ENCODE results near the gene CYB5R3.

Gene CYB5R3

DNA sequence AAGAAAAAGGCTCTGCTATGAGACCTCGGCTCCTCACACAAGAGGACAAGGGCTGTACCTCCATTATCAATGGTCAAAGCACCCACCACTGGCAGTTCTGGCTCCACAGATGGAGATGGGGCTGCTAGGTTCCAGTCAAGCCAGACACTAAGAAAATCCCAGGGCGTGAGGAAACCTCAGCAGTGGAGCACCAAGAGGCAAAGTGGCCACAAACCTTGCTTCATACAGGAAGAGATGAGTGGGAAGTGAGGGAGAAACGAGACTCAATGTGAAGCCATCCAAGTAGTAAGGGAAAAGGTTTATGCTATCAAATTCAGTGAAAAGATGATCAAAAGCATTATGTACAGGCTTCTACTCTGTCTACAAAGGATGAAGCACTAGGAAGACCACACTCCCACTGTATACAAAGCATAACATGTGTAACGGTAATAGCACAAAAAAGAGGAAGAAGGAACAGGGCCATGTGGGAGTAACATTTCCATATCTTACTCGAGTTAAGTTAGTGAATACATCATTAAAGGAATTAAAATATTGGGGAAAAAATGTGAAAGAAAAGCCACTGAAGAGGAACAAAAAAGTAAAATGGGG, 61.5 kb downstream of the CYB5R3 start:
- Histone ChIP-seq H4K8ac (ENCODE audit: low read depth, low read length) (no peak overlapping the region), H3K4me3 (ENCODE audit: low read length) (no peak overlapping the region), H2BK120ac (ENCODE audit: low read depth, low read length) (no peak overlapping the region), H3K4me2 (ENCODE audit: low read length) (no peak overlapping the region), H2BK5ac (ENCODE audit: low read length) (no peak overlapping the region), H2BK15ac (replicated peaks; ENCODE audit: low read depth) (no peak overlapping the region), H3K9ac (ENCODE audit: low read length) (no peak overlapping the region), H3K36me3 (ENCODE audit: control insufficient read depth, insufficient read depth, low read length) (peaks cover 26% of the 10 kb centered on the region), H3K23ac (ENCODE audit: low read length) (no peak overlapping the region), H3K4me1 (ENCODE audit: control insufficient read depth, low read depth, low read length) (no peaks in the 10 kb centered on the region), H3K4ac (ENCODE audit: low read depth, low read length) (no peak overlapping the region), H3K27me3 (ENCODE audit: insufficient read depth, low read length, poor library complexity) (no peaks in the 10 kb centered on the region), H4K5ac (ENCODE audit: low read length) (no peak overlapping the region), H2AK5ac (ENCODE audit: low read length) (no peak overlapping the region), H3K79me1 (ENCODE audit: low read length) (peaks cover 2% of the 10 kb centered on the region), H3K27ac (ENCODE audit: low read depth, low read length) (no peak overlapping the region), H3K56ac (ENCODE audit: low read length) (no peak overlapping the region), H3K18ac (ENCODE audit: low read length) (no peak overlapping the region), H3K79me2 (ENCODE audit: control insufficient read depth, insufficient read depth, low read length) (no peaks in the 10 kb centered on the region)
- no peak for DNase-seq
- no CpG with 5 or more reads among the region's 5 CpGs for WGBS (ENCODE audit: extremely low coverage, insufficient coverage, low lambda C conversion rate)

DNA sequence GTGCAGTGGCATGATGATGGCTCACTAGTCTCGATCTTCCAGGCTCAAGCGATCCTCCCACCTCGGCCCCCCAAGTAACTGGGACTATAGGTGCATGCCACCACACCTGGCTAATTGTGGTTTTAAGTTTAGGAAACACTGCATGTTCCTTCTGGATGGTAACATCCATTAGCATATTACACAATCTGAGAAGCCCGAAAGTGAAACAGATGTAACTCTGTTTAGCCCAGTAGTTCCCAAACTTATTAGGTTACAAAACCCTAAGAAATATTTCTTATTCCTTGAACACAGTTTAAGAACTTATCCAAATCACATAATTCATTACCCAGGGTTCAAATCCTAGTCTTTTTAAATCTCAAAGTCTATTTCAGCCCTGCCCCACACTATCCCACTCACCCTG, 62.8 kb downstream of the CYB5R3 start:
- H3K36me3 ChIP-seq (ENCODE audit: control insufficient read depth, insufficient read depth, low read length): peaks cover 21% of the 10 kb centered on the region
- WGBS (ENCODE audit: extremely low coverage, insufficient coverage, low lambda C conversion rate): no CpG with 5 or more reads among the region's 4 CpGs
- H3K79me1 ChIP-seq (ENCODE audit: low read length): peaks cover 2% of the 10 kb centered on the region

DNA sequence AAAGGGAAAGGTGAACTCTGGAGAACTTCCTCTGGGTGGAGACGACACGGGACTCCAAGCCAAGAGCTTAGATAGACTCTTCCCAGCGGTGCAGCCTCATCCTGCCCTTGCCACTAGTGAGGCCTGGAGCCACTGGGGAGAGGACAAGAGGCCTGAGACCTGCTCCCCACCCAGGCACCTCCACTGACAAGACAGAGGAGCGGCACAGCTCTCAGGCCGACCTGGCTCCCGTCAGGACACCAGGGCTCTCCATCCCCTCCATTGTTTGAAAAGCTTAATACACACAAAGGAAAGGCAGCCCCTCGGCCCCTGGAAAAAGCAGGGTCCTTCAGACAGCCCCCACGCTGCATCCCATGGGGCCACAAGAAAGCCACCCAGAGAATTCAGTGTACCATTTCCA, 64.1 kb downstream of the CYB5R3 start:
- no peak overlapping the region for H3K18ac ChIP-seq (ENCODE audit: low read length)
- H3K9ac ChIP-seq (ENCODE audit: low read length): no peak overlapping the region
- H3K36me3 ChIP-seq (ENCODE audit: control insufficient read depth, insufficient read depth, low read length): peaks cover 19% of the 10 kb centered on the region
- no peak overlapping the region for H3K56ac ChIP-seq (ENCODE audit: low read length)
- DNase-seq: no peak
- no peak overlapping the region for H3K4ac ChIP-seq (ENCODE audit: low read depth, low read length)
- no peaks in the 10 kb centered on the region for H3K4me1 ChIP-seq (ENCODE audit: control insufficient read depth, low read depth, low read length)
- peaks cover 5% of the 10 kb centered on the region for H3K79me2 ChIP-seq (ENCODE audit: control insufficient read depth, insufficient read depth, low read length)
- no peak overlapping the region for H3K4me2 ChIP-seq (ENCODE audit: low read length)
- H3K27ac ChIP-seq (ENCODE audit: low read depth, low read length): no peak overlapping the region
- H3K4me3 ChIP-seq (ENCODE audit: low read length): no peak overlapping the region
- H3K23ac ChIP-seq (ENCODE audit: low read length): no peak overlapping the region
- no peaks in the 10 kb centered on the region for H3K27me3 ChIP-seq (ENCODE audit: insufficient read depth, low read length, poor library complexity)
- H2BK120ac ChIP-seq (ENCODE audit: low read depth, low read length): no peak overlapping the region
- no peak overlapping the region for H4K5ac ChIP-seq (ENCODE audit: low read length)
- no peak overlapping the region for H2AK5ac ChIP-seq (ENCODE audit: low read length)
- H2BK15ac ChIP-seq (replicated peaks; ENCODE audit: low read depth): no peak overlapping the region
- WGBS (ENCODE audit: extremely low coverage, insufficient coverage, low lambda C conversion rate): no CpG with 5 or more reads among the region's 8 CpGs
- peaks cover 2% of the 10 kb centered on the region for H3K79me1 ChIP-seq (ENCODE audit: low read length)
- H4K8ac ChIP-seq (ENCODE audit: low read depth, low read length): no peak overlapping the region
- no peak overlapping the region for H2BK5ac ChIP-seq (ENCODE audit: low read length)

More for the DNA sequence above, 62.8 kb downstream of the CYB5R3 start:
- no peak overlapping the region for H2BK120ac ChIP-seq (ENCODE audit: low read depth, low read length)
- no peak overlapping the region for H3K23ac ChIP-seq (ENCODE audit: low read length)
- H3K27ac ChIP-seq (ENCODE audit: low read depth, low read length): no peak overlapping the region
- H2BK5ac ChIP-seq (ENCODE audit: low read length): no peak overlapping the region
- H3K4me1 ChIP-seq (ENCODE audit: control insufficient read depth, low read depth, low read length): no peaks in the 10 kb centered on the region
- peaks cover 2% of the 10 kb centered on the region for H3K79me2 ChIP-seq (ENCODE audit: control insufficient read depth, insufficient read depth, low read length)
- no peak overlapping the region for H3K9ac ChIP-seq (ENCODE audit: low read length)
- H3K27me3 ChIP-seq (ENCODE audit: insufficient read depth, low read length, poor library complexity): no peaks in the 10 kb centered on the region
- H4K8ac ChIP-seq (ENCODE audit: low read depth, low read length): no peak overlapping the region
- H2BK15ac ChIP-seq (replicated peaks; ENCODE audit: low read depth): no peak overlapping the region
- no peak overlapping the region for H3K18ac ChIP-seq (ENCODE audit: low read length)
- H4K5ac ChIP-seq (ENCODE audit: low read length): no peak overlapping the region
- no peak for DNase-seq
- no peak overlapping the region for H3K4me3 ChIP-seq (ENCODE audit: low read length)
- no peak overlapping the region for H2AK5ac ChIP-seq (ENCODE audit: low read length)
- H3K4me2 ChIP-seq (ENCODE audit: low read length): no peak overlapping the region
- no peak overlapping the region for H3K4ac ChIP-seq (ENCODE audit: low read depth, low read length)
- H3K56ac ChIP-seq (ENCODE audit: low read length): no peak overlapping the region

GRCh38 chr22:42584364-42584940, 64.7 kb downstream of the CYB5R3 start:
- H3K27ac ChIP-seq (ENCODE audit: low read depth, low read length): no peak overlapping the region
- no peak overlapping the region for H4K5ac ChIP-seq (ENCODE audit: low read length)

DNA sequence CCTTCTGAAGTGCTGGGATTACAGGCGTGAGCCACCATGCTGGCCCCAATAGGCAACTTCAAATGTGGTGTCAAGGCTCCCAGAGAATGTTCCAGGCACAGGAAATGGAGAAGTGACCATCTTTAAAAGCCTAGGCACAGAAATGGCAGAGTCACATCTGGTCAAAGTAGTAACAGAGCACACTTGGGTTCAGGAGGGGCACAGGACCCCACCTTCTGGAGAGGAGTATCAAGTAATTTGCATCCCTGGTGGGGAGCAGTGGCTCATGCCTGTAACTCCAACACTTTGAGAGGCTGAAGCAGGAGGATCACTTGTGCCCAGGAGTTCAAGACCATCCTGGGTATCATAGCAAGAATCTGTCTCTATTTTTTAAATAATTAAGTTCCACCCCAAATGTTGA, 66.2 kb downstream of the CYB5R3 start:
- H2BK120ac ChIP-seq (ENCODE audit: low read depth, low read length): no peak overlapping the region
- DNase-seq: no peak
- no peaks in the 10 kb centered on the region for H3K27me3 ChIP-seq (ENCODE audit: insufficient read depth, low read length, poor library complexity)
- peaks cover 4% of the 10 kb centered on the region for H3K79me1 ChIP-seq (ENCODE audit: low read length)
- no CpG with 5 or more reads among the region's 1 CpG for WGBS (ENCODE audit: extremely low coverage, insufficient coverage, low lambda C conversion rate)
- no peak overlapping the region for H3K23ac ChIP-seq (ENCODE audit: low read length)
- H3K36me3 ChIP-seq (ENCODE audit: control insufficient read depth, insufficient read depth, low read length): peaks cover 20% of the 10 kb centered on the region
- H3K4ac ChIP-seq (ENCODE audit: low read depth, low read length): no peak overlapping the region
- H3K56ac ChIP-seq (ENCODE audit: low read length): no peak overlapping the region
- no peak overlapping the region for H3K4me3 ChIP-seq (ENCODE audit: low read length)
- H2AK5ac ChIP-seq (ENCODE audit: low read length): no peak overlapping the region
- H3K4me2 ChIP-seq (ENCODE audit: low read length): no peak overlapping the region
- H3K4me1 ChIP-seq (ENCODE audit: control insufficient read depth, low read depth, low read length): no peaks in the 10 kb centered on the region
- H2BK15ac ChIP-seq (replicated peaks; ENCODE audit: low read depth): no peak overlapping the region
- no peak overlapping the region for H3K9ac ChIP-seq (ENCODE audit: low read length)
- H3K27ac ChIP-seq (ENCODE audit: low read depth, low read length): no peak overlapping the region
- no peak overlapping the region for H4K8ac ChIP-seq (ENCODE audit: low read depth, low read length)
- H4K5ac ChIP-seq (ENCODE audit: low read length): no peak overlapping the region
- H3K79me2 ChIP-seq (ENCODE audit: control insufficient read depth, insufficient read depth, low read length): peaks cover 6% of the 10 kb centered on the region
- no peak overlapping the region for H2BK5ac ChIP-seq (ENCODE audit: low read length)
- no peak overlapping the region for H3K18ac ChIP-seq (ENCODE audit: low read length)

More at GRCh38 chr22:42584364-42584940, 64.7 kb downstream of the CYB5R3 start:
- DNase-seq: no peak
- WGBS (ENCODE audit: extremely low coverage, insufficient coverage, low lambda C conversion rate): no CpG with 5 or more reads among the region's 4 CpGs
- Histone ChIP-seq H3K9ac (ENCODE audit: low read length) (no peak overlapping the region), H3K79me1 (ENCODE audit: low read length) (peaks cover 4% of the 10 kb centered on the region), H3K27me3 (ENCODE audit: insufficient read depth, low read length, poor library complexity) (no peaks in the 10 kb centered on the region), H3K23ac (ENCODE audit: low read length) (no peak overlapping the region), H3K18ac (ENCODE audit: low read length) (no peak overlapping the region), H3K56ac (ENCODE audit: low read length) (no peak overlapping the region), H3K4me3 (ENCODE audit: low read length) (no peak overlapping the region), H4K8ac (ENCODE audit: low read depth, low read length) (no peak overlapping the region), H2BK5ac (ENCODE audit: low read length) (no peak overlapping the region), H3K79me2 (ENCODE audit: control insufficient read depth, insufficient read depth, low read length) (peaks cover 6% of the 10 kb centered on the region), H3K4ac (ENCODE audit: low read depth, low read length) (no peak overlapping the region), H2BK15ac (replicated peaks; ENCODE audit: low read depth) (no peak overlapping the region), H2AK5ac (ENCODE audit: low read length) (no peak overlapping the region), H2BK120ac (ENCODE audit: low read depth, low read length) (no peak overlapping the region), H3K36me3 (ENCODE audit: control insufficient read depth, insufficient read depth, low read length) (peaks cover 19% of the 10 kb centered on the region), H3K4me2 (ENCODE audit: low read length) (no peak overlapping the region), H3K4me1 (ENCODE audit: control insufficient read depth, low read depth, low read length) (no peaks in the 10 kb centered on the region)

All from mesendoderm (in vitro differentiated cells).